Astrocyte (in vitro differentiated cells and primary cell): Measurements from ENCODE around the gene CCNG2. TPM values are rescaled to one million over a fixed set of nuclear protein-coding genes. Genes with fewer than 3 reads are reported as not detected.

Experiments
- DNase-seq: peaks from one replicate; pipeline ENCODE4 v3.0.0-alpha.2; 2010; ENCODE audit warnings: low read depth
- FAIRE-seq: peaks from 2 replicates; lab custom pipeline; 2011; peaks lifted over from hg19 to GRCh38; lab: Jason Lieb, UNC
- H2AFZ ChIP-seq: 2 replicates; pipeline ENCODE4 v1.6.0; 2012; ENCODE audit warnings: low read depth, low read length, inconsistent platforms
- H3K27ac ChIP-seq: 2 replicates; pipeline ENCODE4 v1.5.1; 2011; ENCODE audit warnings: low read depth, low read length, inconsistent platforms
- H3K27me3 ChIP-seq: 2 replicates; pipeline ENCODE4 v1.6.0; 2011; ENCODE audit warnings: low read length, inconsistent platforms; ENCODE audit not compliant: insufficient read depth
- H3K36me3 ChIP-seq: 2 replicates; pipeline ENCODE4 v1.5.1; 2011; ENCODE audit warnings: low read length, inconsistent platforms; ENCODE audit not compliant: insufficient read depth
- H3K4me1 ChIP-seq: 2 replicates; pipeline ENCODE4 v1.5.1; 2011; ENCODE audit warnings: low read length, inconsistent platforms; ENCODE audit not compliant: insufficient read depth
- H3K4me2 ChIP-seq: 2 replicates; pipeline ENCODE4 v1.6.0; 2012; ENCODE audit warnings: low read length, inconsistent platforms
- H3K4me3 ChIP-seq: 2 replicates; pipeline ENCODE4 v1.5.1; 2011; ENCODE audit warnings: low read depth, mild to moderate bottlenecking, low read length, inconsistent platforms; ENCODE audit not compliant: insufficient read depth
- H3K79me2 ChIP-seq: 2 replicates; pipeline ENCODE4 v1.6.0; 2012; ENCODE audit warnings: mild to moderate bottlenecking, low read length, inconsistent platforms; ENCODE audit not compliant: insufficient read depth
- H3K9ac ChIP-seq: 2 replicates; pipeline ENCODE4 v1.6.0; 2012; ENCODE audit warnings: mild to moderate bottlenecking, low read length, inconsistent platforms
- H3K9me3 ChIP-seq: 2 replicates; pipeline ENCODE4 v1.5.1; 2012; ENCODE audit warnings: low read depth, mild to moderate bottlenecking, low read length, inconsistent platforms; ENCODE audit not compliant: insufficient read depth
- H4K20me1 ChIP-seq: 2 replicates; pipeline ENCODE4 v1.6.0; 2012; ENCODE audit warnings: low read length, inconsistent platforms; ENCODE audit not compliant: insufficient read depth
- H3K27ac Mint-ChIP-seq: one replicate; pipeline ENCODE4 v1.8.0; 2021; ENCODE audit warnings: mild to moderate bottlenecking, mixed read lengths; ENCODE audit not compliant: unreplicated experiment
- H3K27me3 Mint-ChIP-seq: one replicate; pipeline ENCODE4 v1.8.0; 2021; ENCODE audit warnings: low read depth, mixed read lengths; ENCODE audit not compliant: unreplicated experiment
- H3K36me3 Mint-ChIP-seq: one replicate; pipeline ENCODE4 v1.8.0; 2021; ENCODE audit warnings: low read depth, mixed read lengths; ENCODE audit not compliant: unreplicated experiment
- H3K4me1 Mint-ChIP-seq: one replicate; pipeline ENCODE4 v1.8.0; 2021; ENCODE audit warnings: low read depth, mixed read lengths; ENCODE audit not compliant: unreplicated experiment
- H3K4me3 Mint-ChIP-seq: one replicate; pipeline ENCODE4 v1.8.0; 2021; ENCODE audit warnings: mild to moderate bottlenecking, moderate library complexity, mixed read lengths; ENCODE audit not compliant: unreplicated experiment
- H3K9me3 Mint-ChIP-seq: one replicate; pipeline ENCODE4 v1.8.0; 2021; ENCODE audit warnings: mild to moderate bottlenecking, mixed read lengths; ENCODE audit not compliant: unreplicated experiment
- EZH2 ChIP-seq: IDR thresholded peaks from 2 replicates; pipeline ENCODE4 v1.6.1; 2012; ENCODE audit warnings: mild to moderate bottlenecking, low read length, inconsistent platforms; ENCODE audit not compliant: insufficient read depth
- total RNA-seq: library from RNA; stranded (reverse); gene quantifications from 2 replicates; pipeline ENCODE4 v1.2.1, GENCODE V29; 2021
- TF ChIP-seq, protein P1 (sequence below): IDR thresholded peaks from 2 replicates; pipeline ENCODE4 v1.5.1; 2011; ENCODE audit warnings: low read depth, mild to moderate bottlenecking, inconsistent platforms, low read length, moderate library complexity; ENCODE audit not compliant: insufficient read depth

CCNG2 gene
- total RNA-seq, 1 donor from 2014 or later, result 54.7 TPM

DNA sequence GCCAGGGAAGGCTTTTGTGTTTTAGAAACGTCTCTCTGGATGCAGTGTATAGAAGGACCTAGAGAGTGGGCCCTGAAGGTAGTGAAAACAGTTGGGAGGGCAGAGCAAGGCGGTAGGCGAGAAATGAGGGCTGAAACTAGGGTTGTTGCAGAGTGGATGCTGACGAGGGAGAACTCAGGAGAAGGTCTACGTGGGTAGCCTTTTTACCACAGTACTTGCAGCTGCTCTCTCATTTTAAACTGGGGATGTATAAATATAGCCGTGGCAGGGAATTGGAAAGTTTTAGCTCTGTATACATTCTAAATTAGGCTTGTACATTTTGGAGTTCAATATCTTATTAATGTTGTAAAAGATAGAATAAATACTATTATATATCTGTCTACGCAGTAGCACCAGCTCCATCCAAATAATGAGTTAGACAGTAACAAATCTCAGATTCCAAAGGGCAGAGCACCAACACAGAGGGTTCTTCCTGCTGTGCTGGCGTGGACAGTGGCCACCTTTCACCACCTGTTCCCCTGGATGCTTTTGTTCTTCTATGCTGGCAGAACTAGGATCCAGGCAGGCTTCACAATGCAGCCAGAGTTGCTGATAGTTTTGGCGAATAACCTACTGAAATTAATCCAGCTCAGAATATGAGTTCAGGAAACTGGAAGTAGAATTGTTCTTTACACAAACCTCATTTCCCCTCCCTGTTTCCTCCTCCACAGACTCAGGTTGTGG lies 31.7 kb downstream of the CCNG2 start:
- Histone ChIP-seq H3K36me3 (no peaks in the 10 kb centered on the region), H3K79me2 (no peaks in the 10 kb centered on the region), H3K27me3 (peaks cover 10% of the 10 kb centered on the region), H3K27ac (no peak overlapping the region), H2AFZ (no peak overlapping the region), H3K4me1 (no peaks in the 10 kb centered on the region), H3K9me3 (no peaks in the 10 kb centered on the region), H3K4me3 (no peak overlapping the region), H3K9ac (no peak overlapping the region), H4K20me1 (no peaks in the 10 kb centered on the region), H3K4me2 (no peak overlapping the region)
- FAIRE-seq (no peak), DNase-seq (no peak)
- Mint-ChIP-seq H3K36me3 (no peaks in the 10 kb centered on the region), H3K4me3 (no peak overlapping the region), H3K4me1 (peaks cover 12% of the 10 kb centered on the region), H3K27me3 (peaks cover 10% of the 10 kb centered on the region), H3K9me3 (no peaks in the 10 kb centered on the region), H3K27ac (no peak overlapping the region)
- TF ChIP-seq, protein P1, sequence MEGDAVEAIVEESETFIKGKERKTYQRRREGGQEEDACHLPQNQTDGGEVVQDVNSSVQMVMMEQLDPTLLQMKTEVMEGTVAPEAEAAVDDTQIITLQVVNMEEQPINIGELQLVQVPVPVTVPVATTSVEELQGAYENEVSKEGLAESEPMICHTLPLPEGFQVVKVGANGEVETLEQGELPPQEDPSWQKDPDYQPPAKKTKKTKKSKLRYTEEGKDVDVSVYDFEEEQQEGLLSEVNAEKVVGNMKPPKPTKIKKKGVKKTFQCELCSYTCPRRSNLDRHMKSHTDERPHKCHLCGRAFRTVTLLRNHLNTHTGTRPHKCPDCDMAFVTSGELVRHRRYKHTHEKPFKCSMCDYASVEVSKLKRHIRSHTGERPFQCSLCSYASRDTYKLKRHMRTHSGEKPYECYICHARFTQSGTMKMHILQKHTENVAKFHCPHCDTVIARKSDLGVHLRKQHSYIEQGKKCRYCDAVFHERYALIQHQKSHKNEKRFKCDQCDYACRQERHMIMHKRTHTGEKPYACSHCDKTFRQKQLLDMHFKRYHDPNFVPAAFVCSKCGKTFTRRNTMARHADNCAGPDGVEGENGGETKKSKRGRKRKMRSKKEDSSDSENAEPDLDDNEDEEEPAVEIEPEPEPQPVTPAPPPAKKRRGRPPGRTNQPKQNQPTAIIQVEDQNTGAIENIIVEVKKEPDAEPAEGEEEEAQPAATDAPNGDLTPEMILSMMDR, result no peak
- TF ChIP-seq EZH2, result no peak

DNA sequence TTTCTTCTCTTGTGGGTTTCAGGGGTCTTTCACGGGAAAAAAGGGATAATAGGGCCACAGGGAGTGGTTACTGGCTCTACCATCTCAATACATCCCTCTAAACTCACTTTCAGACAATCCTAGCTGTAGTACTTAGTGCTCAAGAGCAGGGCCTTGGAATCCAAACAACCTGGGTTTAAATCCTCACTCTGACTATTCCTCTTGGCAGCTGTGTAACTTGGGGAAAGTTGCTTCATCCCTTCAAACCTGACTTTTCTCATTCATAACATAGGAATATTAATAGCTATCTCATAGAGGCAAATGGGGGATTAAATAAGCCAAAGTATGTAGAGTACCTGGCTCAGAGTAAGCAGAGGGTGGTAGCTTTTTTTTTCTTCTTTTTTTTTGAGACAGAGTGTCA lies 32.4 kb downstream of the CCNG2 start:
- Mint-ChIP-seq H3K27ac (no peak overlapping the region), H3K27me3 (peaks cover 10% of the 10 kb centered on the region), H3K4me3 (no peak overlapping the region), H3K9me3 (no peaks in the 10 kb centered on the region), H3K36me3 (no peaks in the 10 kb centered on the region), H3K4me1 (peaks cover 7% of the 10 kb centered on the region)
- Histone ChIP-seq H3K79me2 (no peaks in the 10 kb centered on the region), H3K4me2 (no peak overlapping the region), H3K4me1 (no peaks in the 10 kb centered on the region), H3K9me3 (no peaks in the 10 kb centered on the region), H3K27ac (no peak overlapping the region), H2AFZ (no peak overlapping the region), H3K4me3 (no peak overlapping the region), H3K36me3 (no peaks in the 10 kb centered on the region), H3K9ac (no peak overlapping the region), H3K27me3 (peaks cover 10% of the 10 kb centered on the region), H4K20me1 (no peaks in the 10 kb centered on the region)
- DNase-seq, result no peak
- TF ChIP-seq, protein P1, result no peak
- no peak for TF ChIP-seq EZH2
- FAIRE-seq, result no peak

- no peaks in the 10 kb centered on the region for H3K9me3 Mint-ChIP-seq
- Histone ChIP-seq H3K4me1 (no peaks in the 10 kb centered on the region), H3K27me3 (peaks cover 7% of the 10 kb centered on the region), H3K9me3 (no peaks in the 10 kb centered on the region), H2AFZ (no peak overlapping the region), H3K4me3 (no peak overlapping the region), H4K20me1 (no peaks in the 10 kb centered on the region), H3K79me2 (no peaks in the 10 kb centered on the region), H3K36me3 (no peaks in the 10 kb centered on the region), H3K4me2 (no peak overlapping the region), H3K9ac (no peak overlapping the region), H3K27ac (no peak overlapping the region)
- no peak overlapping the region for H3K27ac Mint-ChIP-seq
- no peaks in the 10 kb centered on the region for H3K36me3 Mint-ChIP-seq
- H3K4me3 Mint-ChIP-seq, result no peak overlapping the region
- TF ChIP-seq EZH2, result no peak
- TF ChIP-seq, protein P1, result no peak
- H3K27me3 Mint-ChIP-seq, result peaks cover 15% of the 10 kb centered on the region
- FAIRE-seq, result no peak
- DNase-seq, result no peak
- H3K4me1 Mint-ChIP-seq, result peaks cover 7% of the 10 kb centered on the region
These were observed 33.0 kb downstream of the CCNG2 start for GRCh38 chr4:77190053-77190452.
